ENCODE results near the gene CCSAP. TPM values are rescaled to one million over a fixed set of nuclear protein-coding genes. Genes with fewer than 3 reads are reported as not detected.

CCSAP gene
- total RNA-seq, 1 experiment from 2014 or later: 11.3 TPM

GRCh38 chr1:229279242-229279641 is 63.6 kb downstream of the CCSAP start:
- no peak for DNase-seq (ENCODE audit: unreplicated experiment)
- TF ChIP-seq, protein P1, sequence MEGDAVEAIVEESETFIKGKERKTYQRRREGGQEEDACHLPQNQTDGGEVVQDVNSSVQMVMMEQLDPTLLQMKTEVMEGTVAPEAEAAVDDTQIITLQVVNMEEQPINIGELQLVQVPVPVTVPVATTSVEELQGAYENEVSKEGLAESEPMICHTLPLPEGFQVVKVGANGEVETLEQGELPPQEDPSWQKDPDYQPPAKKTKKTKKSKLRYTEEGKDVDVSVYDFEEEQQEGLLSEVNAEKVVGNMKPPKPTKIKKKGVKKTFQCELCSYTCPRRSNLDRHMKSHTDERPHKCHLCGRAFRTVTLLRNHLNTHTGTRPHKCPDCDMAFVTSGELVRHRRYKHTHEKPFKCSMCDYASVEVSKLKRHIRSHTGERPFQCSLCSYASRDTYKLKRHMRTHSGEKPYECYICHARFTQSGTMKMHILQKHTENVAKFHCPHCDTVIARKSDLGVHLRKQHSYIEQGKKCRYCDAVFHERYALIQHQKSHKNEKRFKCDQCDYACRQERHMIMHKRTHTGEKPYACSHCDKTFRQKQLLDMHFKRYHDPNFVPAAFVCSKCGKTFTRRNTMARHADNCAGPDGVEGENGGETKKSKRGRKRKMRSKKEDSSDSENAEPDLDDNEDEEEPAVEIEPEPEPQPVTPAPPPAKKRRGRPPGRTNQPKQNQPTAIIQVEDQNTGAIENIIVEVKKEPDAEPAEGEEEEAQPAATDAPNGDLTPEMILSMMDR (IDR thresholded peaks at IDR 0.05; ENCODE audit: unreplicated experiment): no peak
- no TSS peak for BruUV-seq (replicated peaks)
- ChIA-PET CTCF (interaction anchor here (0.6 to 1.1 kb wide), 3 partner anchors 10 to 631 kb away, joined by 3 to 4 read pairs (median 3); no protein-coding TSS in a partner anchor), POLR2A (interaction anchor here (3.5 kb wide), 1 partner anchor 10 kb away, joined by 18 read pairs; the partner anchor contains the start of gene RAB4A)
- Mint-ChIP-seq H3K27ac (ENCODE audit: low read depth, unreplicated experiment) (no peak overlapping the region), H3K9me3 (ENCODE audit: unreplicated experiment) (peaks cover 8% of the 10 kb centered on the region), H3K27me3 (ENCODE audit: insufficient read depth, unreplicated experiment) (no peaks in the 10 kb centered on the region), H3K4me3 (ENCODE audit: unreplicated experiment) (no peak overlapping the region), H3K36me3 (ENCODE audit: insufficient read depth, unreplicated experiment) (no peaks in the 10 kb centered on the region), H3K4me1 (ENCODE audit: insufficient read depth, unreplicated experiment) (peaks cover 36% of the 10 kb centered on the region)
- intact Hi-C loops (cut with micrococcal nuclease): no loop called here

DNA sequence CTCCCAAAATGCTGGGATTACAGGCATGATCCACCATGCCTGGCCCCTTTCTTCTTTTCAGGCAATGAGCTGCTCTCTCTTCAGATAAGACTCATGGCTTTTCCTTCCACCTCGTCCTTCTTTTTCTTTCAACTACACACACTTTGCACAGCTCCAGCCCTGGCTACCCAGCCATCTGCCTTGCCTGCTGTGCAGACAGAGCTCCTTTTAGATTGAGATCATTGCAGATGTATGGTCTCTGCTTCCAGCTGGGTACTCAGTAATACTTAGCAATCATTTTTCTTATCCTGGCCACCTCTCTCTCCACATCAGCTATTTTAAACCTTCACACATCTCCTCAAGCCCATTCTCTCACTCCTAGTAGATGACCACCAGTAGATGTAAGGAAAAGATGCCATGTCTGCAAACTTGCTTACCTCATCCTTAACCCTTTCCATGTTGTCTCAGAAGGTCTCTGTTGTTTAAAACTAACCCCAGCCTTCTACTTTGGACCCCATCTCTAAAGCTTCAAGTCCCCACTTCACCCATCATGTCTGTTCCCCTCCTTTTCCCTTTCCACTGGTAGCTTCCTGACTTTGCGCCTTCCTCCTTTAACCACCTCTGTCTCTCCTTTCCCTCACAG is 64.6 kb downstream of the CCSAP start:
- CTCF ChIA-PET: interaction anchor here (0.7 to 1.5 kb wide), 7 partner anchors 20 to 630 kb away, joined by 3 to 6 read pairs (median 3); no protein-coding TSS in a partner anchor

GRCh38 chr1:229275005-229275404 is 67.8 kb downstream of the CCSAP start:
- Mint-ChIP-seq H3K27ac (ENCODE audit: low read depth, unreplicated experiment) (no peak overlapping the region), H3K4me3 (ENCODE audit: unreplicated experiment) (no peak overlapping the region), H3K4me1 (ENCODE audit: insufficient read depth, unreplicated experiment) (peaks cover 27% of the 10 kb centered on the region), H3K36me3 (ENCODE audit: insufficient read depth, unreplicated experiment) (peaks cover 6% of the 10 kb centered on the region), H3K9me3 (ENCODE audit: unreplicated experiment) (no peaks in the 10 kb centered on the region), H3K27me3 (ENCODE audit: insufficient read depth, unreplicated experiment) (no peaks in the 10 kb centered on the region)
- POLR2A ChIA-PET: interaction anchor here (0.7 to 1.4 kb wide), 3 partner anchors 13 to 280 kb away, joined by 3 to 4 read pairs (median 3); no protein-coding TSS in a partner anchor
- TF ChIP-seq, protein P1 (IDR thresholded peaks at IDR 0.05; ENCODE audit: unreplicated experiment): no peak
- intact Hi-C loops (cut with micrococcal nuclease): no loop called here
- CTCF ChIA-PET: interaction anchor here (1.8 kb wide), 1 partner anchor 12 kb away, joined by 6 read pairs; no protein-coding TSS in a partner anchor
- DNase-seq (ENCODE audit: unreplicated experiment): no peak
- BruUV-seq (replicated peaks): no TSS peak

More for the DNA sequence above, 64.6 kb downstream of the CCSAP start:
- no peaks in the 10 kb centered on the region for H3K36me3 Mint-ChIP-seq (ENCODE audit: insufficient read depth, unreplicated experiment)
- no peak for DNase-seq (ENCODE audit: unreplicated experiment)
- TF ChIP-seq, protein P1 (IDR thresholded peaks at IDR 0.05; ENCODE audit: unreplicated experiment): no peak
- no TSS peak for BruUV-seq (replicated peaks)
- H3K9me3 Mint-ChIP-seq (ENCODE audit: unreplicated experiment): peaks cover 8% of the 10 kb centered on the region
- H3K4me3 Mint-ChIP-seq (ENCODE audit: unreplicated experiment): no peak overlapping the region
- no peaks in the 10 kb centered on the region for H3K27me3 Mint-ChIP-seq (ENCODE audit: insufficient read depth, unreplicated experiment)
- intact Hi-C loops (cut with micrococcal nuclease): no loop called here
- POLR2A ChIA-PET: interaction anchor here (0.9 to 3.5 kb wide), 3 partner anchors 9 to 48 kb away, joined by 3 to 18 read pairs (median 4); partner anchors contain the start of gene RAB4A
- H3K4me1 Mint-ChIP-seq (ENCODE audit: insufficient read depth, unreplicated experiment): peaks cover 37% of the 10 kb centered on the region
- no peak overlapping the region for H3K27ac Mint-ChIP-seq (ENCODE audit: low read depth, unreplicated experiment)

- CTCF ChIA-PET: interaction anchor here (0.7 to 1.3 kb wide), 7 partner anchors 15 to 284 kb away, joined by 3 to 6 read pairs (median 3); no protein-coding TSS in a partner anchor
- TF ChIP-seq, protein P1 (IDR thresholded peaks at IDR 0.05; ENCODE audit: unreplicated experiment): no peak
- Mint-ChIP-seq H3K9me3 (ENCODE audit: unreplicated experiment) (no peaks in the 10 kb centered on the region), H3K27me3 (ENCODE audit: insufficient read depth, unreplicated experiment) (no peaks in the 10 kb centered on the region), H3K36me3 (ENCODE audit: insufficient read depth, unreplicated experiment) (peaks cover 9% of the 10 kb centered on the region), H3K4me1 (ENCODE audit: insufficient read depth, unreplicated experiment) (peaks cover 40% of the 10 kb centered on the region), H3K4me3 (ENCODE audit: unreplicated experiment) (no peak overlapping the region), H3K27ac (ENCODE audit: low read depth, unreplicated experiment) (no peak overlapping the region)
- no peak for DNase-seq (ENCODE audit: unreplicated experiment)
- intact Hi-C loops (cut with micrococcal nuclease): loop anchor here (5.0 kb wide), 2 partner anchors 69 to 209 kb away; partner anchors contain the start of gene CCSAP
- POLR2A ChIA-PET: interaction anchor here (0.6 to 1.6 kb wide), 14 partner anchors 8 to 1045 kb away, joined by 3 to 8 read pairs (median 3); partner anchors contain the start of gene NUP133
- BruUV-seq (replicated peaks): no TSS peak
These were observed 69.2 kb downstream of the CCSAP start for GRCh38 chr1:229273507-229274232.

All from MCF 10A (cell line).